IMR-90 (cell line): ENCODE results near the gene XRCC3. TPM values are rescaled to one million over a fixed set of nuclear protein-coding genes. Genes with fewer than 3 reads are reported as not detected.

Experiments
- ATAC-seq: fragments of 200-7000 bp; cut with Tn5 transposase; 2 replicates; pipeline ENCODE4 v1.9.1; 2020; ENCODE audit warnings: low read depth, mild to moderate bottlenecking, moderate library complexity
- BruUV-seq: library from RNA; stranded (reverse); fragments of 400-500 nt; replicated peaks from 2 replicates; lab custom pipeline; 2021; lab: Mats Ljungman, UMichigan
- CTCF ChIA-PET: fragments of 300-600 bp; formaldehyde crosslinking; extraction: SDS; loops from one replicate; lab custom pipeline; 2021; ENCODE audit warnings: antibody characterized with exemption; lab: Yijun Ruan, JAX
- POLR2A ChIA-PET: fragments of 300-600 bp; sonication (Branson Sonifier 250); formaldehyde crosslinking; loops from one replicate; lab custom pipeline; 2022; ENCODE audit warnings: antibody characterized with exemption; ENCODE audit not compliant: unreplicated experiment; lab: Charles Lee
- DNase-seq: peaks from one replicate; pipeline ENCODE4 v3.0.0; 2013
- H2AFZ ChIP-seq: replicated peaks from 2 replicates; pipeline ENCODE3; 2013; ENCODE audit warnings: low read length, mild to moderate bottlenecking; ENCODE audit not compliant: poor library complexity
- H2AK5ac ChIP-seq: 2 replicates; pipeline ENCODE4 v1.6.1; 2013; ENCODE audit warnings: low read depth, low read length, inconsistent platforms
- H2AK9ac ChIP-seq: replicated peaks from 2 replicates; pipeline ENCODE3; 2013; ENCODE audit warnings: mild to moderate bottlenecking, low read depth, low read length, moderate library complexity; ENCODE audit not compliant: poor library complexity
- H2BK120ac ChIP-seq: 2 replicates; pipeline ENCODE4 v1.6.1; 2013; ENCODE audit warnings: low read depth, low read length, inconsistent platforms
- H2BK15ac ChIP-seq: 3 replicates; pipeline ENCODE4 v1.6.1; 2013; ENCODE audit warnings: low read depth, low read length, inconsistent platforms
- H2BK20ac ChIP-seq: 2 replicates; pipeline ENCODE4 v1.6.1; 2013; ENCODE audit warnings: low read depth, mild to moderate bottlenecking, inconsistent platforms, low read length, moderate library complexity
- H2BK5ac ChIP-seq: 2 replicates; pipeline ENCODE4 v1.6.1; 2013; ENCODE audit warnings: mild to moderate bottlenecking, low read depth, low read length, inconsistent platforms; ENCODE audit not compliant: poor library complexity, severe bottlenecking
- H3K14ac ChIP-seq: replicated peaks from 2 replicates; pipeline ENCODE4 v1.6.1; 2013; ENCODE audit warnings: low read depth, low read length, inconsistent platforms
- H3K18ac ChIP-seq: 2 replicates; pipeline ENCODE4 v1.6.1; 2013; ENCODE audit warnings: low read depth, low read length, control low read depth
- H3K23ac ChIP-seq: 2 replicates; pipeline ENCODE4 v1.6.1; 2013; ENCODE audit warnings: low read depth, low read length, inconsistent platforms
- H3K27ac ChIP-seq: 2 replicates; pipeline ENCODE4 v1.5.1; 2013; ENCODE audit warnings: mild to moderate bottlenecking, control low read depth, low read length; ENCODE audit not compliant: insufficient read depth
- H3K27me3 ChIP-seq: 2 replicates; pipeline ENCODE4 v1.6.1; 2013; ENCODE audit warnings: low read length; ENCODE audit not compliant: control insufficient read depth, insufficient read depth
- H3K36me3 ChIP-seq: 2 replicates; pipeline ENCODE4 v1.6.1; 2013; ENCODE audit warnings: low read length, mixed read lengths; ENCODE audit not compliant: control insufficient read depth, insufficient read depth
- H3K4ac ChIP-seq: 2 replicates; pipeline ENCODE4 v1.6.1; 2013; ENCODE audit warnings: low read depth, low read length, inconsistent platforms
- H3K4me1 ChIP-seq: 2 replicates; pipeline ENCODE4 v1.6.1; 2013; ENCODE audit warnings: low read length, mixed read lengths; ENCODE audit not compliant: control insufficient read depth, insufficient read depth
- H3K4me2 ChIP-seq: 2 replicates; pipeline ENCODE4 v1.6.1; 2013; ENCODE audit warnings: low read depth, mild to moderate bottlenecking, control low read depth, low read length, moderate library complexity
- H3K4me3 ChIP-seq: 2 replicates; pipeline ENCODE4 v1.5.1; 2013; ENCODE audit warnings: low read depth, mild to moderate bottlenecking, control low read depth, low read length, moderate library complexity; ENCODE audit not compliant: insufficient read depth
- H3K56ac ChIP-seq: 2 replicates; pipeline ENCODE4 v1.6.1; 2013; ENCODE audit warnings: low read length, inconsistent platforms; ENCODE audit not compliant: insufficient read depth; ENCODE audit errors: extremely low read depth
- H3K79me1 ChIP-seq, 2 experiments: 2 replicates each; pipeline ENCODE4 v1.6.1; 2013; ENCODE audit warnings: low read length in 2 of 2, inconsistent platforms in 1 of 2, low read depth in 1 of 2
- H3K9ac ChIP-seq: 2 replicates; pipeline ENCODE4 v1.6.1; 2013; ENCODE audit warnings: low read depth, low read length, control low read depth
- H3K9me1 ChIP-seq: 2 replicates; pipeline ENCODE4 v1.6.1; 2013; ENCODE audit warnings: low read length, inconsistent platforms; ENCODE audit not compliant: insufficient read depth
- H3K9me3 ChIP-seq: 2 replicates; pipeline ENCODE4 v1.6.1; 2013; ENCODE audit warnings: low read length; ENCODE audit not compliant: control insufficient read depth, insufficient read depth
- H4K20me1 ChIP-seq: 2 replicates; pipeline ENCODE4 v1.6.1; 2013; ENCODE audit warnings: low read length, inconsistent platforms; ENCODE audit not compliant: insufficient read depth
- H4K5ac ChIP-seq: 2 replicates; pipeline ENCODE4 v1.6.1; 2013; ENCODE audit warnings: mild to moderate bottlenecking, low read depth, low read length, control low read depth
- H4K8ac ChIP-seq, 2 experiments: 2 replicates each; pipeline ENCODE4 v1.6.1; 2013; ENCODE audit warnings: low read depth in 2 of 2, low read length in 2 of 2, control low read depth in 1 of 2, inconsistent platforms in 1 of 2
- H4K91ac ChIP-seq: 2 replicates; pipeline ENCODE4 v1.6.1; 2013; ENCODE audit warnings: low read depth, low read length, inconsistent platforms; ENCODE audit not compliant: insufficient read depth
- BHLHE40 ChIP-seq: fragments of 150-350 bp; IDR thresholded peaks from 2 replicates; pipeline ENCODE4 v1.6.1; 2016; ENCODE audit warnings: mild to moderate bottlenecking, low read depth, low read length
- FOS ChIP-seq: fragments of 150-350 bp; IDR thresholded peaks from 2 replicates; pipeline ENCODE4 v1.6.1; 2016; ENCODE audit warnings: low read depth, low read length
- RCOR1 ChIP-seq: IDR thresholded peaks from 2 replicates; pipeline ENCODE4 v1.6.1; 2012; ENCODE audit warnings: mild to moderate bottlenecking, low read length, improper control_type of control experiment; ENCODE audit not compliant: insufficient replicate concordance
- WGBS, 2 experiments: methylation state at CpG; one replicate each; pipeline versions ENCODE4 v1.1.5 to v1.1.7; 2013; ENCODE audit warnings: missing lambda C conversion rate in 2 of 2; ENCODE audit not compliant: insufficient read length in 1 of 2; ENCODE audit errors: extremely low coverage in 2 of 2; 5-methylcytosine and 5-hydroxymethylcytosine counted together
- dilution Hi-C: fragments of 300-500 bp; cut with HindIII; formaldehyde crosslinking; loops from one replicate; pipeline ENCODE4 v1.14.3; 2018; ENCODE audit warnings: low sequenced_read_pairs; ENCODE audit not compliant: unreplicated experiment
- in situ Hi-C: fragments of 300-500 bp; cut with MboI; formaldehyde crosslinking; loops from 3 replicates; pipeline ENCODE4 v1.14.3; 2019; ENCODE audit warnings: low sequenced_read_pairs, inconsistent platforms, mixed read lengths
- intact Hi-C: fragments of 100-400 bp; cut with micrococcal nuclease; formaldehyde crosslinking; loops from 2 replicates; pipeline ENCODE4 v1.10.0; 2022
- polyA plus RNA-seq, 3 experiments: library from polyadenylated mRNA; depleted of rRNA; stranded (reverse); fragments of >200 nt; gene quantifications; 2 replicates each; pipeline ENCODE4 v1.2.3, GENCODE V29; 2012; ENCODE audit warnings: low replicate concordance in 1 of 3
- total RNA-seq: library from RNA; depleted of rRNA; stranded (reverse); fragments of >200 nt; gene quantifications from 2 replicates; pipeline ENCODE4 v1.2.3, GENCODE V29; 2012

The XRCC3 gene
- total and polyA plus RNA-seq, 2 of the 4 experiments (the other 2 are of a cell fraction) = 8.1 to 9.5 TPM

DNA sequence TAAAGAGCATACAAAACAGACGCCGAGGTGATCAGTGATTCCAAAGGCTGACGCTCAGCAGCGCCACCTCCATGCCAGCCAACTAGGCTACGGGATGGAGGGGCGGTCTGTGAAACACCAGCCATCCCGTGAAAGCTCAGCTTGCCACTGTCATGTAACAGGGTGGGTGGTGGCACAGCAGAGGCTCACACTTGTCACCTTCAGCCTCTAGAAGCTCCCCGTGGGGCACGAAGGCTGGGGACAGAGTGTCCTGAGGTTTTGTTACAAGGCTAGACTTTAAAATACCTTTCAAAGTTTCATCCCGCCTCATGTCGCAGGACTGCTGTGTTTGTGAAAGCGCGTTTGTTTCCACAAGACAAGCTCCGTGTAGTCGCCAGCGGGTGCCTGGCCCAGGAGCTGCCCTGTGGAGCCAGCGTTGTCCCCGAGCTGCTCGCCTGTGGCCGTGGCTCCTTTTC lies 20.7 kb downstream of the XRCC3 start:
- BruUV-seq = TSS peak; percentile 1
- Histone ChIP-seq H4K5ac (no peak overlapping the region), H3K18ac (no peak overlapping the region), H3K4ac (no peak overlapping the region), H2AK5ac (no peak overlapping the region), H3K23ac (no peak overlapping the region), H2BK20ac (no peak overlapping the region), H3K27ac (no peak overlapping the region), H2BK120ac (no peak overlapping the region), H3K9me1 (peaks cover 3% of the 10 kb centered on the region; the same call in 1 of the 2 replicates), H2AK9ac (peak overlapping the region; percentile 45), H3K4me3 (no peak overlapping the region), H4K20me1 (peaks cover 60% of the 10 kb centered on the region), H3K79me1 (peaks cover 25 to 75% of the 10 kb centered on the region in 2 experiments), H2BK5ac (no peak overlapping the region), H3K9ac (no peak overlapping the region), H3K14ac (no peak overlapping the region), H3K36me3 (peaks cover 44% of the 10 kb centered on the region), H2AFZ (no peak overlapping the region), H3K4me1 (peaks cover 15% of the 10 kb centered on the region), H3K56ac (no peak overlapping the region), H3K4me2 (no peak overlapping the region), H3K27me3 (no peaks in the 10 kb centered on the region), H4K8ac (no peak overlapping the region), H2BK15ac (no peak overlapping the region), H4K91ac (no peak overlapping the region), H3K9me3 (no peaks in the 10 kb centered on the region)
- in situ Hi-C loops = no loop called here
- ATAC-seq = no peak
- intact Hi-C loops = no loop called here
- ChIA-PET CTCF (interaction anchor here (1.1 kb wide), 1 partner anchor 118 kb away, joined by 3 read pairs; no protein-coding TSS in a partner anchor), POLR2A (no interaction called here)
- TF ChIP-seq BHLHE40 (no peak), FOS (no peak), RCOR1 (no peak)
- WGBS, 2 experiments = 91% methylated on average over 9 of the region's 20 CpGs; no CpG with 5 or more reads in 1 of the 2 experiments
- DNase-seq = no peak
- dilution Hi-C loops = no loop called here
